Measurements from ENCODE around the gene BLID. TPM values are rescaled to one million over a fixed set of nuclear protein-coding genes. Genes with fewer than 3 reads are reported as not detected.
A peak's percentile ranks its signal among the peaks of the same experiment; 100 is the strongest.

Gene BLID
- total and polyA plus RNA-seq, 5 donors: 0.57 to 2.4 (median 1.7) TPM

- intact Hi-C loops (cut with DNase I): no loop called here
- H3K27me3 ChIP-seq (ENCODE audit: control insufficient read depth, insufficient read depth): no peaks in the 10 kb centered on the region
- no peaks in the 10 kb centered on the region for H3K9me3 ChIP-seq (ENCODE audit: control insufficient read depth, low read length)
- H3K4me1 ChIP-seq (ENCODE audit: control insufficient read depth, insufficient read depth, low read length): peaks cover 7% of the 10 kb centered on the region
- no peak overlapping the region for H3K4me3 ChIP-seq (ENCODE audit: low read length)
- ATAC-seq (no peak), DNase-seq (no peak)
- H3K27ac ChIP-seq (ENCODE audit: low read length): peak overlapping the region; percentile 17
- 76% methylated on average over 14 of the region's 14 CpGs for WGBS
These were observed 39.9 kb upstream of the BLID start for GRCh38 chr11:122155765-122156527.

- no peak overlapping the region for H3K27ac ChIP-seq (ENCODE audit: low read length)
- no peak overlapping the region for H3K4me3 ChIP-seq (ENCODE audit: low read length)
These were observed 39.0 kb upstream of the BLID start for GRCh38 chr11:122154994-122155393.

GRCh38 chr11:122154227-122154626 lies 38.2 kb upstream of the BLID start:
- no peak overlapping the region for H3K4me3 ChIP-seq (ENCODE audit: low read length)
- WGBS: 81% methylated on average over 6 of the region's 6 CpGs
- H3K9me3 ChIP-seq (ENCODE audit: control insufficient read depth, low read length): no peaks in the 10 kb centered on the region
- intact Hi-C loops (cut with DNase I): no loop called here
- no peak overlapping the region for H3K27ac ChIP-seq (ENCODE audit: low read length)
- peaks cover 4% of the 10 kb centered on the region for H3K4me1 ChIP-seq (ENCODE audit: control insufficient read depth, insufficient read depth, low read length)
- DNase-seq: no peak
- H3K27me3 ChIP-seq (ENCODE audit: control insufficient read depth, insufficient read depth): no peaks in the 10 kb centered on the region
- ATAC-seq: no peak

More at GRCh38 chr11:122154994-122155393, 39.0 kb upstream of the BLID start:
- Histone ChIP-seq H3K4me1 (ENCODE audit: control insufficient read depth, insufficient read depth, low read length) (peaks cover 4% of the 10 kb centered on the region), H3K9me3 (ENCODE audit: control insufficient read depth, low read length) (no peaks in the 10 kb centered on the region), H3K27me3 (ENCODE audit: control insufficient read depth, insufficient read depth) (no peaks in the 10 kb centered on the region)
- DNase-seq: no peak
- WGBS: 92% methylated on average over 1 of the region's 1 CpG
- intact Hi-C loops (cut with DNase I): no loop called here
- no peak for ATAC-seq

- Histone ChIP-seq H3K4me3 (ENCODE audit: low read length) (no peak overlapping the region), H3K9me3 (ENCODE audit: control insufficient read depth, low read length) (no peaks in the 10 kb centered on the region), H3K4me1 (ENCODE audit: control insufficient read depth, insufficient read depth, low read length) (peaks cover 4% of the 10 kb centered on the region), H3K27ac (ENCODE audit: low read length) (no peak overlapping the region), H3K27me3 (ENCODE audit: control insufficient read depth, insufficient read depth) (no peaks in the 10 kb centered on the region)
- 59% methylated on average over 2 of the region's 2 CpGs for WGBS
- DNase-seq (no peak), ATAC-seq (no peak)
- intact Hi-C loops (cut with DNase I): no loop called here
These were observed 37.7 kb upstream of the BLID start for GRCh38 chr11:122153746-122154145.

- WGBS: 63% methylated on average over 5 of the region's 5 CpGs
- Histone ChIP-seq H3K9me3 (ENCODE audit: control insufficient read depth, low read length) (no peaks in the 10 kb centered on the region), H3K27me3 (ENCODE audit: control insufficient read depth, insufficient read depth) (no peaks in the 10 kb centered on the region), H3K4me3 (ENCODE audit: low read length) (no peak overlapping the region), H3K4me1 (ENCODE audit: control insufficient read depth, insufficient read depth, low read length) (no peaks in the 10 kb centered on the region), H3K27ac (ENCODE audit: low read length) (no peak overlapping the region)
- no peak for ATAC-seq
- intact Hi-C loops (cut with DNase I): no loop called here
- DNase-seq: no peak
These were observed 34.5 kb upstream of the BLID start for GRCh38 chr11:122150216-122151124.

- 59% methylated on average over 4 of the region's 4 CpGs for WGBS
- DNase-seq (no peak), ATAC-seq (no peak)
- Histone ChIP-seq H3K4me1 (ENCODE audit: control insufficient read depth, insufficient read depth, low read length) (no peaks in the 10 kb centered on the region), H3K9me3 (ENCODE audit: control insufficient read depth, low read length) (no peaks in the 10 kb centered on the region), H3K27me3 (ENCODE audit: control insufficient read depth, insufficient read depth) (no peaks in the 10 kb centered on the region), H3K4me3 (ENCODE audit: low read length) (no peak overlapping the region), H3K27ac (ENCODE audit: low read length) (no peak overlapping the region)
- intact Hi-C loops (cut with DNase I): no loop called here
These were observed 33.2 kb upstream of the BLID start for GRCh38 chr11:122149202-122149601.

GRCh38 chr11:122146475-122146874 lies 30.5 kb upstream of the BLID start:
- no peak overlapping the region for H3K4me3 ChIP-seq (ENCODE audit: low read length)
- no peak overlapping the region for H3K27ac ChIP-seq (ENCODE audit: low read length)
- intact Hi-C loops (cut with DNase I): no loop called here
- DNase-seq (no peak), ATAC-seq (no peak)
- no peaks in the 10 kb centered on the region for H3K9me3 ChIP-seq (ENCODE audit: control insufficient read depth, low read length)
- no peaks in the 10 kb centered on the region for H3K4me1 ChIP-seq (ENCODE audit: control insufficient read depth, insufficient read depth, low read length)
- 95% methylated on average over 2 of the region's 2 CpGs for WGBS
- H3K27me3 ChIP-seq (ENCODE audit: control insufficient read depth, insufficient read depth): no peaks in the 10 kb centered on the region

- intact Hi-C loops (cut with DNase I): no loop called here
- Histone ChIP-seq H3K4me3 (ENCODE audit: low read length) (no peak overlapping the region), H3K4me1 (ENCODE audit: control insufficient read depth, insufficient read depth, low read length) (no peaks in the 10 kb centered on the region), H3K9me3 (ENCODE audit: control insufficient read depth, low read length) (no peaks in the 10 kb centered on the region), H3K27ac (ENCODE audit: low read length) (no peak overlapping the region), H3K27me3 (ENCODE audit: control insufficient read depth, insufficient read depth) (no peaks in the 10 kb centered on the region)
- ATAC-seq (no peak), DNase-seq (no peak)
These were observed 29.8 kb upstream of the BLID start for GRCh38 chr11:122145715-122146274.

- 94% methylated on average over 3 of the region's 3 CpGs for WGBS
- no peaks in the 10 kb centered on the region for H3K4me1 ChIP-seq (ENCODE audit: control insufficient read depth, insufficient read depth, low read length)
- no peaks in the 10 kb centered on the region for H3K27me3 ChIP-seq (ENCODE audit: control insufficient read depth, insufficient read depth)
- intact Hi-C loops (cut with DNase I): no loop called here
- no peak overlapping the region for H3K4me3 ChIP-seq (ENCODE audit: low read length)
- no peak overlapping the region for H3K27ac ChIP-seq (ENCODE audit: low read length)
- ATAC-seq (no peak), DNase-seq (no peak)
- no peaks in the 10 kb centered on the region for H3K9me3 ChIP-seq (ENCODE audit: control insufficient read depth, low read length)
These were observed 28.7 kb upstream of the BLID start for GRCh38 chr11:122144752-122145151.

GRCh38 chr11:122141725-122142124 lies 25.7 kb upstream of the BLID start:
- H3K27ac ChIP-seq (ENCODE audit: low read length): no peak overlapping the region
- 87% methylated on average over 7 of the region's 7 CpGs for WGBS
- no peak overlapping the region for H3K4me3 ChIP-seq (ENCODE audit: low read length)
- no peaks in the 10 kb centered on the region for H3K27me3 ChIP-seq (ENCODE audit: control insufficient read depth, insufficient read depth)
- no peaks in the 10 kb centered on the region for H3K4me1 ChIP-seq (ENCODE audit: control insufficient read depth, insufficient read depth, low read length)
- DNase-seq (no peak), ATAC-seq (no peak)
- no peaks in the 10 kb centered on the region for H3K9me3 ChIP-seq (ENCODE audit: control insufficient read depth, low read length)
- intact Hi-C loops (cut with DNase I): no loop called here

GRCh38 chr11:122140500-122140899 lies 24.5 kb upstream of the BLID start:
- Histone ChIP-seq H3K4me3 (ENCODE audit: low read length) (no peak overlapping the region), H3K27me3 (ENCODE audit: control insufficient read depth, insufficient read depth) (no peaks in the 10 kb centered on the region), H3K9me3 (ENCODE audit: control insufficient read depth, low read length) (no peaks in the 10 kb centered on the region), H3K4me1 (ENCODE audit: control insufficient read depth, insufficient read depth, low read length) (no peaks in the 10 kb centered on the region), H3K27ac (ENCODE audit: low read length) (no peak overlapping the region)
- DNase-seq (no peak), ATAC-seq (no peak)
- intact Hi-C loops (cut with DNase I): no loop called here
- WGBS: 59% methylated on average over 2 of the region's 2 CpGs

Data from right cardiac atrium (tissue), 5 donors.